Fibroblast of lung (primary cell): ENCODE measurements around the gene C1orf141. TPM values are rescaled to one million over a fixed set of nuclear protein-coding genes. Genes with fewer than 3 reads are reported as not detected.

Experiments
- DNase-seq, 2 donors: peaks; one replicate each; pipeline versions ENCODE4 v3.0.0 to v3.0.0-alpha.2; 2010; ENCODE audit warnings: low read depth in 2 of 2
- H2AFZ ChIP-seq: 2 replicates; pipeline ENCODE4 v1.5.1; 2012; ENCODE audit warnings: low read length, control low read depth, inconsistent platforms
- H3K27ac ChIP-seq: 2 replicates; pipeline ENCODE4 v1.5.1; 2011; ENCODE audit warnings: low read length, control low read depth; ENCODE audit not compliant: insufficient read depth
- H3K27me3 ChIP-seq: 2 replicates; pipeline ENCODE4 v1.5.1; 2011; ENCODE audit warnings: mild to moderate bottlenecking, low read length; ENCODE audit not compliant: control insufficient read depth, insufficient read depth
- H3K36me3 ChIP-seq: 2 replicates; pipeline ENCODE4 v1.5.1; 2011; ENCODE audit warnings: low read length; ENCODE audit not compliant: control insufficient read depth, insufficient read depth
- H3K4me1 ChIP-seq: 2 replicates; pipeline ENCODE4 v1.5.1; 2011; ENCODE audit warnings: low read length; ENCODE audit not compliant: control insufficient read depth, insufficient read depth; ENCODE audit errors: extremely low read depth
- H3K4me2 ChIP-seq: 2 replicates; pipeline ENCODE4 v1.5.1; 2011; ENCODE audit warnings: low read length, control low read depth; ENCODE audit not compliant: insufficient read depth; ENCODE audit errors: extremely low read depth
- H3K4me3 ChIP-seq, 4 experiments: fragments of 200-600 bp in 1 of 4; sonication (generic) in 1 of 4; replicated peaks in 1 of 4; 2 replicates each; pipeline ENCODE4 v1.5.1; 2011 to 2016; ENCODE audit warnings: low read length in 4 of 4, low read depth in 3 of 4, mild to moderate bottlenecking in 3 of 4, control low read depth in 2 of 4, inconsistent platforms in 1 of 4, mixed read lengths in 1 of 4; ENCODE audit not compliant: insufficient read depth in 1 of 4; ENCODE audit errors: control extremely low read depth in 1 of 4
- H3K79me2 ChIP-seq: 2 replicates; pipeline ENCODE4 v1.5.1; 2012; ENCODE audit warnings: mild to moderate bottlenecking, low read length, inconsistent platforms; ENCODE audit not compliant: control insufficient read depth, insufficient read depth
- H3K9ac ChIP-seq: 2 replicates; pipeline ENCODE4 v1.5.1; 2011; ENCODE audit warnings: mild to moderate bottlenecking, low read length, control low read depth; ENCODE audit not compliant: insufficient read depth
- H3K9me3 ChIP-seq: 2 replicates; pipeline ENCODE4 v1.5.1; 2012; ENCODE audit warnings: low read depth, low read length; ENCODE audit not compliant: control insufficient read depth, insufficient read depth
- H4K20me1 ChIP-seq: 2 replicates; pipeline ENCODE4 v1.5.1; 2011; ENCODE audit warnings: low read length; ENCODE audit not compliant: control insufficient read depth, insufficient read depth; ENCODE audit errors: extremely low read depth
- CTCF ChIP-seq, 2 donors: IDR thresholded peaks in 1 of 2; conservative IDR thresholded peaks in 1 of 2; 1 replicate in 1 of 2; 2 replicates in 1 of 2; pipeline ENCODE4 v1.5.1; 2011 to 2012; ENCODE audit warnings: low read length in 2 of 2, control low read depth in 1 of 2, inconsistent platforms in 1 of 2, low read depth in 1 of 2, mild to moderate bottlenecking in 1 of 2
- EZH2 ChIP-seq: IDR thresholded peaks from 2 replicates; pipeline ENCODE4 v1.5.1; 2012; ENCODE audit warnings: low read length, control low read depth, mild to moderate bottlenecking; ENCODE audit errors: missing control alignments
- polyA plus RNA-seq, 2 donors: library from polyadenylated mRNA; depleted of rRNA in 1 of 2; stranded (reverse) in 1 of 2; unstranded in 1 of 2; fragments of >200 nt; gene quantifications; 2 replicates each; pipeline ENCODE4 v1.2.1, GENCODE V29; 2011 to 2012; ENCODE audit warnings: missing spikeins in 1 of 2
- total RNA-seq: library from RNA; depleted of rRNA; stranded (reverse); fragments of >200 nt; gene quantifications from 2 replicates; pipeline ENCODE4 v1.2.1, GENCODE V29; 2014

The C1orf141 gene
- total and polyA plus RNA-seq, 2 donors (not counting 1 experiment from before 2014, with no cell fraction given): not detected

DNA sequence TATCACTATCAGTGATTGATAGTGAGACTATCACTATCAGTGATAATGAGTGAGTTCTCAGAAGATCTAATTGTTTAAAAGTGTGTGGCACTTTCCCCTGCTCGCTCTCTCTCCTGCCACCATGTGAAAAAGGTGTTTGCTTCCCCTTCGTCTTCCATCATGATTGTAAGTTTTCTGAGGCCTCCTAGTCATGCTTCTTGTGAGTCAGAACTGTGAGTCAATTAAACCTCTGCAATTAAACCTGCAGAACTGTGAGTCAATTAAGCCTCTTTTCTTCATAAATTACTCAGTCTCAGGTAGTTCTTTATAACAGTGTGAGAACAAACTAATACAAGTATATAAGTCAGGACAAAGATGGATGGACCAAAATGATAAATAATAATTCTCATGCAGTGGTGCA, 24.5 kb upstream of the C1orf141 start:
- no peaks in the 10 kb centered on the region for H3K36me3 ChIP-seq
- H3K27ac ChIP-seq: no peak overlapping the region
- H2AFZ ChIP-seq: no peak overlapping the region
- no peak overlapping the region for H3K4me3 ChIP-seq
- TF ChIP-seq EZH2 (no peak), CTCF (conservative IDR thresholded peaks at IDR 0.05 in 1 of 2, IDR thresholded peaks at IDR 0.05 in 1 of 2; ENCODE audit: low read depth in 1 of 2, low read length in 2 of 2) (no peak)
- H3K9me3 ChIP-seq: no peaks in the 10 kb centered on the region
- no peaks in the 10 kb centered on the region for H3K4me1 ChIP-seq
- H3K79me2 ChIP-seq: no peaks in the 10 kb centered on the region
- H3K4me2 ChIP-seq: no peak overlapping the region
- no peak overlapping the region for H3K9ac ChIP-seq
- no peak for DNase-seq
- H3K27me3 ChIP-seq: no peaks in the 10 kb centered on the region
- no peaks in the 10 kb centered on the region for H4K20me1 ChIP-seq

DNA sequence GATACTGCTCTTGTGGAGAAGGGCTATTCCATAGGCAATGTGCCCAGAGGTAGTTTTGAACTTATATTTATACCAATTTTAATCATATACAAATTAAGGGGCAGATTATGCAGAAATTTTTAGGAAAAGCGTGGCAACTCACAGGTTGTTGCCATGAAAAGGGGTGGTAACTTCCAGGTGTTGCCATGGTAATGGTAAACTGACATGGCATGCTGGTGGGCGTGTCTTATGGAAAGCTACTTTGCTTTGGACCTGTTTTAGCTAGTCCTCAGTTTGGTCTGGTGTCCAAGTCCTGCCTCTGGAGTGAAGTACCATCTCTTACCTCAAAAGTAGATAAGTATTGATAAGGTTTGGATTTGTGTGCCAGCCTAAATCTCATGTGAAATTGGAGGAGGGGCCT, 23.6 kb upstream of the C1orf141 start:
- no peak for TF ChIP-seq CTCF (conservative IDR thresholded peaks at IDR 0.05 in 1 of 2, IDR thresholded peaks at IDR 0.05 in 1 of 2; ENCODE audit: low read depth in 1 of 2, low read length in 2 of 2)
- no peak for TF ChIP-seq EZH2
- Histone ChIP-seq H3K4me3 (no peak overlapping the region), H3K4me2 (no peak overlapping the region), H3K9ac (no peak overlapping the region), H3K79me2 (no peaks in the 10 kb centered on the region), H3K9me3 (no peaks in the 10 kb centered on the region), H3K4me1 (no peaks in the 10 kb centered on the region), H2AFZ (no peak overlapping the region), H3K27ac (no peak overlapping the region), H3K36me3 (no peaks in the 10 kb centered on the region), H4K20me1 (no peaks in the 10 kb centered on the region), H3K27me3 (no peaks in the 10 kb centered on the region)
- no peak for DNase-seq

DNA sequence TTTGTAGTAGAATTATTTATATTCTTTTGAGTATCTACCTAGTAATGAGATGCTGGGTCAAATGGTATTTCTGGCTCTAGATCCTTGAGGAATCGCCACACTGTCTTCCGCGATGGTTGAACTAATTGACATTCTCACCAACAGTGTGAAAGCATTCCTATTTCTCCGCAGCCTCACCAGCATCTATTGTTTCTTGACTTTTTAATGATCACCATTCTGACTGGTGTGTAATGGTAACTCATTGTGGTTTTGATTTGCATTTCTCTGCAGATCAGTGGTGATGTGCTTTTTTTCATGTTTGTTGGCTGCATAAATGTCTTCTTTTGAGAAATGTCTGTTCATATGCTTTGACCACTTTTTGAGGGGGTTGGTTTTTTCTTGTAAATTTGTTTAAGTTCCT, 16.2 kb upstream of the C1orf141 start:
- Histone ChIP-seq H3K9me3 (no peaks in the 10 kb centered on the region), H3K27me3 (no peaks in the 10 kb centered on the region), H3K4me1 (no peaks in the 10 kb centered on the region), H3K4me3 (no peak overlapping the region), H3K27ac (no peak overlapping the region), H3K9ac (no peak overlapping the region), H2AFZ (no peak overlapping the region), H3K79me2 (no peaks in the 10 kb centered on the region), H3K36me3 (no peaks in the 10 kb centered on the region), H3K4me2 (no peak overlapping the region), H4K20me1 (no peaks in the 10 kb centered on the region)
- no peak for DNase-seq
- TF ChIP-seq EZH2 (no peak), CTCF (conservative IDR thresholded peaks at IDR 0.05 in 1 of 2, IDR thresholded peaks at IDR 0.05 in 1 of 2; ENCODE audit: low read depth in 1 of 2, low read length in 2 of 2) (no peak)
